ENCODE results near the gene TMEM131L.
A peak's percentile ranks its signal among the peaks of the same experiment; 100 is the strongest.

Gene TMEM131L

GRCh38 chr4:153638999-153639398 is 172.8 kb downstream of the TMEM131L start:
- Mint-ChIP-seq H3K27me3 (ENCODE audit: low read depth) (no peaks in the 10 kb centered on the region), H3K4me3 (no peak overlapping the region), H3K9me3 (no peaks in the 10 kb centered on the region), H3K4me1 (no peaks in the 10 kb centered on the region), H3K27ac (no peak overlapping the region), H3K36me3 (ENCODE audit: low read depth) (peaks cover 38% of the 10 kb centered on the region)
- TF ChIP-seq, protein P1, sequence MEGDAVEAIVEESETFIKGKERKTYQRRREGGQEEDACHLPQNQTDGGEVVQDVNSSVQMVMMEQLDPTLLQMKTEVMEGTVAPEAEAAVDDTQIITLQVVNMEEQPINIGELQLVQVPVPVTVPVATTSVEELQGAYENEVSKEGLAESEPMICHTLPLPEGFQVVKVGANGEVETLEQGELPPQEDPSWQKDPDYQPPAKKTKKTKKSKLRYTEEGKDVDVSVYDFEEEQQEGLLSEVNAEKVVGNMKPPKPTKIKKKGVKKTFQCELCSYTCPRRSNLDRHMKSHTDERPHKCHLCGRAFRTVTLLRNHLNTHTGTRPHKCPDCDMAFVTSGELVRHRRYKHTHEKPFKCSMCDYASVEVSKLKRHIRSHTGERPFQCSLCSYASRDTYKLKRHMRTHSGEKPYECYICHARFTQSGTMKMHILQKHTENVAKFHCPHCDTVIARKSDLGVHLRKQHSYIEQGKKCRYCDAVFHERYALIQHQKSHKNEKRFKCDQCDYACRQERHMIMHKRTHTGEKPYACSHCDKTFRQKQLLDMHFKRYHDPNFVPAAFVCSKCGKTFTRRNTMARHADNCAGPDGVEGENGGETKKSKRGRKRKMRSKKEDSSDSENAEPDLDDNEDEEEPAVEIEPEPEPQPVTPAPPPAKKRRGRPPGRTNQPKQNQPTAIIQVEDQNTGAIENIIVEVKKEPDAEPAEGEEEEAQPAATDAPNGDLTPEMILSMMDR (IDR thresholded peaks at IDR 0.05; ENCODE audit: unreplicated experiment in 3 of 3) = no peak

DNA sequence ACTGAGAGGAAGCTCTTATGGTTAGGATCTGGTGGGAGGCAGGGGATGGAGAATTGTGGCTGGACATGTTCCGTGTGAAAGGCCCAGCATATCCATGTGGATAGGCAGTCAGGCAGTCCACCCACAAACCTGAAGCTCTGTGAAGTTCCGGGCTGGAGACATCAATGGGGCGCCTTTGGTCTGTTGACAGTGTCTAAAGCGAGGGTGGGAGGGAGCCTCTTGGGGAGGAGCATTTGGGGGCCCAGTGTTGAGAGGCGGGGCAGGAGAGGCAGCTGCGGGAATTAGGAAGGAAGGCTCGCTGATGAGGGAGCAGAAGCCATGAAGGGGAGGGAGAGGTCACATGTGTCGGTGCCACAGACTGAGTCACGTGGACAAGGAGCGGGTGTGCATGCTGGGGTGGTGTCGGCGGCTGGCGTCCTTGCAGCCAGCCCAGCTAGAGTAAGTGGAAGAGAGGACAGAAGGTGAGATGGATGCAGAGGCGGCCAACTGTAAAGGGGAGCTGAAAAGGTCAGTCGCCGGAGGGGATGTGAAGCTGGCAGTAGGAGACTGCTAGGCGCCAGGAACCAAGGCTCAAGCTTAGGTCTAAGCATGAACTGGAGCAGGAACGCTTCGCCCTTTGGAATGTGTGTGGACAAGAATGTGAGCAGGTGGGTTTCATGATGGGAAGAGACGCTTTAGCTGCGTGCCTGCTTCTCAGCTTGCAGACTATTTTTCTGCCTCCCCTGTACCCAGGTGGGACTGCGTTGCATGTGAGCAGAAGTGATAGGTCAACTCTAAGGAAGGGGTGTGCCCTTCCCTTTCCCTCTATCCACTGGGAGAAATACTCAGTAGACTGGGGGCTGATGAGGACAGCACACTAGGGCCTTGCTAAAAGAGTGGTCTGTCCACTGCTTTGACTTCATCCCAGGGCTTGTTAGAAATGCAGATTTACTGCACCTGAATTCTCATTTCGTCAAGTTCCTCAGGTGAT is 174.0 kb downstream of the TMEM131L start:
- Mint-ChIP-seq H3K36me3 (ENCODE audit: low read depth) (peaks cover 28% of the 10 kb centered on the region), H3K27me3 (ENCODE audit: low read depth) (no peaks in the 10 kb centered on the region), H3K9me3 (peaks cover 2% of the 10 kb centered on the region), H3K4me3 (no peak overlapping the region), H3K4me1 (no peaks in the 10 kb centered on the region), H3K27ac (peak overlapping the region in 2 of 3 experiments; percentile 41 to 48)
- TF ChIP-seq, protein P1 (IDR thresholded peaks at IDR 0.05; ENCODE audit: unreplicated experiment in 3 of 3) = no peak

DNA sequence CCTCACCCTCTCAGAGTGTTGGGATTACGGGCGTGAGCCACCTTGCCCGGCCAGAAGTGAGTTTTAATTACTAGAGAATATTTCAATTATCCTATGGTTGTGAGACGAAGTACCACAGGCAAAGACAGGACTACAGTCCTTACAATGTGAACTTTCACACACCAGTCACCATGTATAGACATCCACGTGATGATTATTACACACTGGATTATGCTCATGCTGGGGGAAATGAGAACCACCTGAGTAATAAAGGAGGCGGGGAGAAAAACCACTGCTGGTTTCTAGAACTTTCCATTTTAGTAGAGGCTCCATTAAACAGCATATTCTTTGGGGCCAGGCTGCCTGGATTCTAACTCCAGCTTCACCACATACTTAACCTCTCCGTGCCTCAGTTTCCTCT is 175.4 kb downstream of the TMEM131L start:
- H3K9me3 Mint-ChIP-seq = peaks cover 5% of the 10 kb centered on the region
- no peak overlapping the region for H3K27ac Mint-ChIP-seq
- TF ChIP-seq, protein P1 (IDR thresholded peaks at IDR 0.05; ENCODE audit: unreplicated experiment in 3 of 3) = no peak
- H3K36me3 Mint-ChIP-seq (ENCODE audit: low read depth) = peaks cover 13% of the 10 kb centered on the region
- no peaks in the 10 kb centered on the region for H3K4me1 Mint-ChIP-seq
- H3K4me3 Mint-ChIP-seq = no peak overlapping the region
- H3K27me3 Mint-ChIP-seq (ENCODE audit: low read depth) = no peaks in the 10 kb centered on the region

- Mint-ChIP-seq H3K4me3 (no peak overlapping the region), H3K27me3 (ENCODE audit: low read depth) (peaks cover 4% of the 10 kb centered on the region), H3K36me3 (ENCODE audit: low read depth) (no peaks in the 10 kb centered on the region), H3K27ac (no peak overlapping the region), H3K9me3 (peaks cover 5% of the 10 kb centered on the region), H3K4me1 (no peaks in the 10 kb centered on the region)
- TF ChIP-seq, protein P1 (IDR thresholded peaks at IDR 0.05; ENCODE audit: unreplicated experiment in 3 of 3) = peak; percentile 41 to 62 (median 50)
Observed at GRCh38 chr4:153643406-153644383, 177.5 kb downstream of the TMEM131L start.

DNA sequence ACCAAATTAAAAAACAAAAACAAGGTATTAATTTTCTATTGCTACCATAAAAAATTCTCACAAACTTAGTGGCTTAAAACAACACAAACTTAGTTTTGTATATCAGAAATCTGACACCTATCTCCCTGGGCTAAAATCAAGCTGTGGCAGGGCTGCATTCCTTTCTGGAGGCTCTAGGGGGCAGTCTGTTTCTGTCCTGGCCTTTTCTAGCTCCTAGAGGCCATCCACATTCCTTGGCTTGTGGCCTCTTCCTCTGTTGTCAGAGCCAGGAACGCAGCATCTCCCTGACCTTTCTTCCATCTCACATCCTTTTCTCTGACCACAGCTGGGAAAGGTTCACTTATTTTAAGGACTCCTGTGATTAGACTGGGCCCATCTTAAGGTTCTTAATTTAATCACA is 179.0 kb downstream of the TMEM131L start:
- Mint-ChIP-seq H3K27me3 (ENCODE audit: low read depth) (peaks cover 4% of the 10 kb centered on the region), H3K27ac (no peak overlapping the region), H3K9me3 (peaks cover 5% of the 10 kb centered on the region), H3K4me1 (no peaks in the 10 kb centered on the region), H3K36me3 (ENCODE audit: low read depth) (no peaks in the 10 kb centered on the region), H3K4me3 (no peak overlapping the region)
- TF ChIP-seq, protein P1 (IDR thresholded peaks at IDR 0.05; ENCODE audit: unreplicated experiment in 3 of 3) = peak in 1 of 3 experiments; percentile 7
